NCI-H187 treated with DMSO at 0.1 percent for 48 hours (cell line): ENCODE results near the gene SLC7A4.
"Not testable (repeated sequence)": the region's sequence is repeated elsewhere in the genome, so short reads cannot be mapped to it uniquely, and the experiment has no call there.

Experiments
- DNase-seq: peaks from one replicate; lab custom pipeline; 2025; lab: John Stamatoyannopoulos, UW

SLC7A4 gene

GRCh38 chr22:21042978-21043859 is 10.9 kb upstream of the SLC7A4 start:
- no peak for DNase-seq

- no peak for DNase-seq
Measured at GRCh38 chr22:21041937-21042336, 9.6 kb upstream of the SLC7A4 start.

GRCh38 chr22:21039158-21039557 is 6.8 kb upstream of the SLC7A4 start:
- not testable (repeated sequence) for DNase-seq

GRCh38 chr22:21038405-21038804 is 6.0 kb upstream of the SLC7A4 start:
- DNase-seq: no peak

GRCh38 chr22:21034989-21035388 is 2.6 kb upstream of the SLC7A4 start:
- DNase-seq: no peak

- no peak for DNase-seq
Measured at GRCh38 chr22:21033895-21034294, 1.5 kb upstream of the SLC7A4 start.

- no peak for DNase-seq
Measured at GRCh38 chr22:21032868-21033688, 717 bp upstream of the SLC7A4 start.

GRCh38 chr22:21031545-21032036 is 770 bp downstream of the SLC7A4 start:
- DNase-seq: no peak

GRCh38 chr22:21030621-21031544 is 1.5 kb downstream of the SLC7A4 start:
- DNase-seq: no peak

- no peak for DNase-seq
Measured at GRCh38 chr22:21030032-21030431, 2.3 kb downstream of the SLC7A4 start.

GRCh38 chr22:21029486-21030025 is 2.8 kb downstream of the SLC7A4 start:
- no peak for DNase-seq

GRCh38 chr22:21028277-21029251 is 3.8 kb downstream of the SLC7A4 start:
- no peak for DNase-seq

GRCh38 chr22:21026783-21027692 is 5.3 kb downstream of the SLC7A4 start:
- DNase-seq: no peak

- no peak for DNase-seq
Measured at GRCh38 chr22:21025763-21026755, 6.3 kb downstream of the SLC7A4 start.

- no peak for DNase-seq
Measured at GRCh38 chr22:21025266-21025665, 7.1 kb downstream of the SLC7A4 start.

GRCh38 chr22:21022955-21023614 is 9.3 kb downstream of the SLC7A4 start:
- DNase-seq: no peak

GRCh38 chr22:21022507-21022906 is 9.9 kb downstream of the SLC7A4 start:
- DNase-seq: no peak
